HG02970 (cell line): ENCODE results near the gene CTSC.

Source experiments
- ATAC-seq: cut with Tn5 transposase; IDR thresholded peaks from one replicate; pipeline ENCODE4 v1.9.1; 2021; ENCODE audit warnings: mild to moderate bottlenecking, moderate library complexity, moderate number of reproducible peaks; ENCODE audit not compliant: unreplicated experiment, low FRiP score

Gene CTSC

GRCh38 chr11:88337181-88337986 is at the start of gene CTSC:
Gene CTSC, minus strand, starts transcription at chr11:88337736. Its CDS starts 64 bp downstream, at chr11:88337672.
- peak; percentile 93 for ATAC-seq

- ATAC-seq: no peak
These were observed 47.1 kb upstream of the CTSC start for GRCh38 chr11:88384669-88385005.

GRCh38 chr11:88384004-88384668 is 46.6 kb upstream of the CTSC start:
- no peak for ATAC-seq

GRCh38 chr11:88383447-88383846 is 45.9 kb upstream of the CTSC start:
- no peak for ATAC-seq

- no peak for ATAC-seq
These were observed 41.6 kb upstream of the CTSC start for GRCh38 chr11:88379130-88379529.

- ATAC-seq: no peak
These were observed 41.0 kb upstream of the CTSC start for GRCh38 chr11:88378422-88379066.

- ATAC-seq: no peak
These were observed 40.1 kb upstream of the CTSC start for GRCh38 chr11:88377646-88378045.

GRCh38 chr11:88377144-88377543 is 39.6 kb upstream of the CTSC start:
- no peak for ATAC-seq

- ATAC-seq: no peak
These were observed 38.5 kb upstream of the CTSC start for GRCh38 chr11:88375927-88376470.

- ATAC-seq: no peak
These were observed 33.2 kb upstream of the CTSC start for GRCh38 chr11:88370782-88371181.

GRCh38 chr11:88367310-88367709 is 29.8 kb upstream of the CTSC start:
- ATAC-seq: no peak

GRCh38 chr11:88363648-88364065 is 26.1 kb upstream of the CTSC start:
- ATAC-seq: no peak

- ATAC-seq: no peak
These were observed 25.5 kb upstream of the CTSC start for GRCh38 chr11:88363004-88363403.

- ATAC-seq: peak; percentile 19
These were observed 22.6 kb upstream of the CTSC start for GRCh38 chr11:88360141-88360540.

- ATAC-seq: peak; percentile 63
These were observed 22.0 kb upstream of the CTSC start for GRCh38 chr11:88359541-88359940.

GRCh38 chr11:88359114-88359513 is 21.6 kb upstream of the CTSC start:
- ATAC-seq: no peak

GRCh38 chr11:88358040-88358431 is 20.5 kb upstream of the CTSC start:
- ATAC-seq: no peak

GRCh38 chr11:88357323-88358039 is 19.9 kb upstream of the CTSC start:
- ATAC-seq: no peak

GRCh38 chr11:88355887-88356286 is 18.4 kb upstream of the CTSC start:
- ATAC-seq: no peak

- no peak for ATAC-seq
These were observed 17.4 kb upstream of the CTSC start for GRCh38 chr11:88354912-88355311.
